SK-N-SH (cell line): ENCODE data around the gene STEAP3. TPM values are rescaled to one million over a fixed set of nuclear protein-coding genes. Genes with fewer than 3 reads are reported as not detected.

Source experiments
- CTCF ChIA-PET: fragments of 300-600, 350-600 bp; formaldehyde crosslinking; extraction: SDS; loops from one replicate; lab custom pipeline; 2021; lab: Yijun Ruan, JAX
- POLR2A ChIA-PET: fragments of 350-600 bp; sonication (Branson Sonifier 250); formaldehyde crosslinking; extraction: SDS; loops from one replicate; lab custom pipeline; 2020; ENCODE audit warnings: antibody characterized with exemption, inconsistent platforms; lab: Yijun Ruan, JAX
- DNase-seq: peaks from one replicate; pipeline ENCODE4 v3.0.0; 2012
- H2AFZ ChIP-seq: fragments of 200-600 bp; sonication (generic); 2 replicates; pipeline ENCODE4 v1.8.1; 2016; ENCODE audit warnings: antibody characterized with exemption, mild to moderate bottlenecking, low read depth
- H3F3A ChIP-seq: fragments of 200-600 bp; sonication (generic); replicated peaks from 2 replicates; pipeline ENCODE3; 2016; ENCODE audit warnings: antibody characterized with exemption, mild to moderate bottlenecking; ENCODE audit not compliant: insufficient read depth
- H3K27ac ChIP-seq, 2 experiments: fragments of 200-500 bp in 1 of 2; fragments of 200-600 bp in 1 of 2; sonication (Bioruptor generic) in 1 of 2; sonication (generic), shearing (Covaris generic) in 1 of 2; 2 replicates each; pipeline versions ENCODE4 v1.5.1 to v1.6.1; 2014 to 2016; ENCODE audit warnings: low read depth in 2 of 2, inconsistent platforms in 1 of 2, low read length in 1 of 2, mild to moderate bottlenecking in 1 of 2, mixed read lengths in 1 of 2
- H3K27me3 ChIP-seq: fragments of 200-600 bp; sonication (generic), shearing (Covaris generic); 2 replicates; pipeline ENCODE4 v1.6.1; 2016; ENCODE audit warnings: mixed run types; ENCODE audit not compliant: insufficient read depth
- H3K36me3 ChIP-seq, 2 experiments: fragments of 200-500 bp in 1 of 2; fragments of 200-600 bp in 1 of 2; sonication (Bioruptor generic) in 1 of 2; sonication (generic) in 1 of 2; replicated peaks in 1 of 2; 2 replicates each; pipeline versions ENCODE3 to v1.5.1; 2014 to 2016; ENCODE audit warnings: low read length in 1 of 2, mild to moderate bottlenecking in 1 of 2; ENCODE audit not compliant: insufficient read depth in 2 of 2, control insufficient read depth in 1 of 2
- H3K4me1 ChIP-seq, 2 experiments: fragments of 200-500 bp in 1 of 2; fragments of 200-600 bp in 1 of 2; sonication (Bioruptor generic) in 1 of 2; sonication (generic), shearing (Covaris generic) in 1 of 2; 2 replicates each; pipeline versions ENCODE4 v1.5.1 to v1.6.1; 2014 to 2016; ENCODE audit warnings: low read depth in 1 of 2, low read length in 1 of 2, mixed run types in 1 of 2; ENCODE audit not compliant: insufficient read depth in 2 of 2, control insufficient read depth in 1 of 2
- H3K4me2 ChIP-seq: fragments of 200-600 bp; sonication (generic), shearing (Covaris generic); 2 replicates; pipeline ENCODE4 v1.6.1; 2017; ENCODE audit warnings: mixed run types
- H3K4me3 ChIP-seq, 2 experiments: fragments of 200-500 bp in 1 of 2; fragments of 200-600 bp in 1 of 2; sonication (Bioruptor generic) in 1 of 2; sonication (generic), shearing (Covaris generic) in 1 of 2; 2 replicates each; pipeline versions ENCODE4 v1.5.1 to v1.8.1; 2014 to 2016; ENCODE audit warnings: low read depth in 2 of 2, inconsistent platforms in 1 of 2, low read length in 1 of 2, mild to moderate bottlenecking in 1 of 2, mixed read lengths in 1 of 2, moderate library complexity in 1 of 2
- H3K79me2 ChIP-seq: fragments of 200-600 bp; sonication (generic); 2 replicates; pipeline ENCODE4 v1.8.1; 2017; ENCODE audit warnings: mild to moderate bottlenecking; ENCODE audit not compliant: insufficient read depth
- H3K9ac ChIP-seq: fragments of 200-600 bp; sonication (generic); 2 replicates; pipeline ENCODE4 v1.6.1; 2017; ENCODE audit warnings: mixed run types
- H3K9me2 ChIP-seq: fragments of 200-600 bp; sonication (generic); 2 replicates; pipeline ENCODE4 v1.6.1; 2017; ENCODE audit warnings: mixed run types
- H3K9me3 ChIP-seq: fragments of 200-600 bp; sonication (generic); 2 replicates; pipeline ENCODE4 v1.6.1; 2017; ENCODE audit warnings: mixed run types, mild to moderate bottlenecking, moderate library complexity
- H4K20me1 ChIP-seq: fragments of 200-600 bp; sonication (generic); 2 replicates; pipeline ENCODE4 v1.6.1; 2017; ENCODE audit warnings: mild to moderate bottlenecking, mixed run types; ENCODE audit not compliant: insufficient read depth
- EZH2phosphoT487 ChIP-seq: fragments of 200-600 bp; sonication (generic); IDR thresholded peaks from 2 replicates; pipeline ENCODE4 v1.6.1; 2017; ENCODE audit warnings: low read depth, mixed run types, mild to moderate bottlenecking, antibody characterized with exemption, moderate library complexity, borderline replicate concordance
- FOSL2 ChIP-seq: IDR thresholded peaks from 2 replicates; pipeline ENCODE4 v1.4.0; 2012; ENCODE audit warnings: low read depth, mild to moderate bottlenecking, moderate library complexity, borderline replicate concordance
- GATA2 ChIP-seq: sonication (generic); formaldehyde crosslinking; IDR thresholded peaks from 2 replicates; pipeline ENCODE4 v1.5.0; 2020; ENCODE audit warnings: mild to moderate bottlenecking, missing genetic modification reagents
- IRF3 ChIP-seq: fragments of 150-350 bp; IDR thresholded peaks from 2 replicates; pipeline ENCODE4 v1.6.1; 2016; ENCODE audit warnings: mild to moderate bottlenecking, low read depth, low read length
- MAX ChIP-seq: IDR thresholded peaks from 2 replicates; pipeline ENCODE4 v1.4.0; 2012; ENCODE audit warnings: low read depth
- NRF1 ChIP-seq: IDR thresholded peaks from 2 replicates; pipeline ENCODE4 v1.6.1; 2012; ENCODE audit warnings: low read depth, mild to moderate bottlenecking, low read length
- PBX3 ChIP-seq: IDR thresholded peaks from 2 replicates; pipeline ENCODE4; 2012
- POLR2AphosphoS5 ChIP-seq: IDR thresholded peaks from 2 replicates; pipeline ENCODE4 v1.6.1; 2012; ENCODE audit warnings: low read depth, low read length
- RAD21 ChIP-seq: IDR thresholded peaks from 2 replicates; pipeline ENCODE4 v1.6.1; 2012; ENCODE audit warnings: mild to moderate bottlenecking, low read length
- RCOR1 ChIP-seq: fragments of 150-350 bp; IDR thresholded peaks from 2 replicates; pipeline ENCODE4 v1.6.1; 2017; ENCODE audit warnings: antibody characterized with exemption, low read length
- RFX5 ChIP-seq: IDR thresholded peaks from 2 replicates; pipeline ENCODE4 v1.6.1; 2012; ENCODE audit warnings: mild to moderate bottlenecking, improper control_type of control experiment, low read length
- RXRA ChIP-seq: IDR thresholded peaks from 2 replicates; pipeline ENCODE4 v1.4.0; 2012; ENCODE audit warnings: low read depth, mild to moderate bottlenecking, borderline replicate concordance
- SIN3A ChIP-seq: IDR thresholded peaks from 2 replicates; pipeline ENCODE4 v1.6.1; 2012; ENCODE audit warnings: low read depth, mild to moderate bottlenecking, low read length, moderate library complexity, borderline replicate concordance
- TCF12 ChIP-seq: IDR thresholded peaks from 2 replicates; pipeline ENCODE4 v1.4.0; 2012
- USF1 ChIP-seq: IDR thresholded peaks from 2 replicates; pipeline ENCODE4 v1.4.0; 2012; ENCODE audit warnings: low read depth, borderline replicate concordance
- WGBS: methylation state at CpG from one replicate; pipeline ENCODE4 v1.1.6; 2017; ENCODE audit warnings: low lambda C conversion rate; 5-methylcytosine and 5-hydroxymethylcytosine counted together
- polyA plus RNA-seq, 3 experiments: library from polyadenylated mRNA; depleted of rRNA; stranded (reverse); fragments of >200 nt; gene quantifications; 2 replicates each; pipeline ENCODE4 v1.2.3, GENCODE V29; 2012
- TF ChIP-seq, protein P1 (sequence below): fragments of 150-350 bp; IDR thresholded peaks from 2 replicates; pipeline ENCODE4 v1.6.1; 2017; ENCODE audit warnings: antibody characterized with exemption, low read length, low read depth, borderline replicate concordance
- TF ChIP-seq, protein P2 (sequence below): IDR thresholded peaks from 2 replicates; pipeline ENCODE4 v1.4.0; 2012; ENCODE audit warnings: low read depth, borderline replicate concordance

STEAP3 gene
- polyA plus RNA-seq, 1 of the 3 experiments (the other 2 are of a cell fraction) = 30.6 TPM

GRCh38 chr2:119260646-119261492, 37.2 kb downstream of the STEAP3 start:
- ChIA-PET CTCF (interaction anchor here (1.1 kb wide), 1 partner anchor 19 kb away, joined by 3 read pairs; no protein-coding TSS in a partner anchor), POLR2A (no interaction called here)
- WGBS = 85% methylated on average over 10 of the region's 11 CpGs
- no peak for DNase-seq
- Histone ChIP-seq H3K4me2 (no peak overlapping the region), H3K36me3 (no peaks in the 10 kb centered on the region), H3K79me2 (no peaks in the 10 kb centered on the region), H3K9me2 (no peaks in the 10 kb centered on the region), H3K4me3 (no peak overlapping the region), H4K20me1 (no peaks in the 10 kb centered on the region), H3K9ac (no peak overlapping the region), H3K4me1 (peaks cover 5 to 17% of the 10 kb centered on the region in 2 experiments; a peak in 3 of 4 replicates), H3K9me3 (no peaks in the 10 kb centered on the region), H3K27ac (no peak overlapping the region), H2AFZ (no peak overlapping the region), H3F3A (no peaks in the 10 kb centered on the region), H3K27me3 (no peaks in the 10 kb centered on the region)
- no peak for TF ChIP-seq EZH2phosphoT487
- TF ChIP-seq RCOR1 = no peak
- no peak for TF ChIP-seq POLR2AphosphoS5
- TF ChIP-seq NRF1 = no peak
- TF ChIP-seq SIN3A = no peak
- TF ChIP-seq RXRA = no peak
- no peak for TF ChIP-seq FOSL2
- TF ChIP-seq RFX5 = no peak
- no peak for TF ChIP-seq RAD21
- TF ChIP-seq TCF12 = no peak
- TF ChIP-seq, protein P1, sequence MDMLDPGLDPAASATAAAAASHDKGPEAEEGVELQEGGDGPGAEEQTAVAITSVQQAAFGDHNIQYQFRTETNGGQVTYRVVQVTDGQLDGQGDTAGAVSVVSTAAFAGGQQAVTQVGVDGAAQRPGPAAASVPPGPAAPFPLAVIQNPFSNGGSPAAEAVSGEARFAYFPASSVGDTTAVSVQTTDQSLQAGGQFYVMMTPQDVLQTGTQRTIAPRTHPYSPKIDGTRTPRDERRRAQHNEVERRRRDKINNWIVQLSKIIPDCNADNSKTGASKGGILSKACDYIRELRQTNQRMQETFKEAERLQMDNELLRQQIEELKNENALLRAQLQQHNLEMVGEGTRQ = no peak
- no peak for TF ChIP-seq IRF3

DNA sequence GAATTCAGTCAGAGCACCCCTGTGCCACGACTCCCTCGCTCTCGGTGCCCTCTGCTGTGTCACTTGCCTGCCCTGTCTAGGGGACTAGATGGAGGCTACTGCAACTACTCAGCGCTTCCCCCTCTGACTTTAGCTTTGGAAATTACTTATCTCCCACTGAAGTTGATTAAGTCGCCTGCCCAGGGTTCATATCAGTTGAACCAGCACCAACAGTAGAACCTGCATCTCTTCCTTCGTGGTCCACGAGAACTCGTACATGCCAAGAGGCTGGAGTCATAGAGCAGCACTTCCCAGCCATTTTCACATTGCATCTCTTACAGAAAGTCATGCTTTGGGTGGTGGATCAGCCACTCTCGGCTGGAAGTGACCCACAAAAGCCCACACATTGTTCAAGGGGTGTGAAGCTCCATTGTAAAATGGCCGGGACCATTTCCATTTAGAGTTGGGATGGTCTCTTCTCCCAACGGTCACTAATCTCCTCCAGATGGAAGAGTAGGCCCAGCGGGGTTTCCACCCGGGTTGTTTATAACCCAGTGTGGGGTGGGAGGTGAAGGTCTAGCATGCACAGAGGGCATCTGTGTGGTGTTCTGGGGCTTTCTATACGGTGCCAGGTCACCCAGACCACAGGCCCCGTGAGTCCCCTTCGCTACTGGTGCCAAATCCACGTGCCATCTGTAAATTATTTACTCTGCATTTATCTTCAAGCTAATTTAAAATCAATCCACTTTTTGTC, 38.0 kb downstream of the STEAP3 start:
- no peak for DNase-seq
- H2AFZ ChIP-seq = no peak overlapping the region
- no peaks in the 10 kb centered on the region for H3K27me3 ChIP-seq
- H3K79me2 ChIP-seq = no peaks in the 10 kb centered on the region
- H3K4me2 ChIP-seq = no peak overlapping the region
- POLR2A ChIA-PET = no interaction called here
- no peaks in the 10 kb centered on the region for H3K9me3 ChIP-seq
- H3F3A ChIP-seq = no peaks in the 10 kb centered on the region
- H3K27ac ChIP-seq = no peak overlapping the region
- CTCF ChIA-PET = no interaction called here
- peaks cover 0 to 9% of the 10 kb centered on the region in 2 experiments; a peak in 3 of 4 replicates for H3K4me1 ChIP-seq
- H3K4me3 ChIP-seq = no peak overlapping the region
- no peak overlapping the region for H3K9ac ChIP-seq
- H3K36me3 ChIP-seq = no peaks in the 10 kb centered on the region
- WGBS = 92% methylated on average over 11 of the region's 17 CpGs
- no peaks in the 10 kb centered on the region for H4K20me1 ChIP-seq
- no peaks in the 10 kb centered on the region for H3K9me2 ChIP-seq
- TF ChIP-seq GATA2 (CRISPR knock-in tag) = no peak
- no peak for TF ChIP-seq PBX3
- no peak for TF ChIP-seq NRF1
- TF ChIP-seq, protein P2, sequence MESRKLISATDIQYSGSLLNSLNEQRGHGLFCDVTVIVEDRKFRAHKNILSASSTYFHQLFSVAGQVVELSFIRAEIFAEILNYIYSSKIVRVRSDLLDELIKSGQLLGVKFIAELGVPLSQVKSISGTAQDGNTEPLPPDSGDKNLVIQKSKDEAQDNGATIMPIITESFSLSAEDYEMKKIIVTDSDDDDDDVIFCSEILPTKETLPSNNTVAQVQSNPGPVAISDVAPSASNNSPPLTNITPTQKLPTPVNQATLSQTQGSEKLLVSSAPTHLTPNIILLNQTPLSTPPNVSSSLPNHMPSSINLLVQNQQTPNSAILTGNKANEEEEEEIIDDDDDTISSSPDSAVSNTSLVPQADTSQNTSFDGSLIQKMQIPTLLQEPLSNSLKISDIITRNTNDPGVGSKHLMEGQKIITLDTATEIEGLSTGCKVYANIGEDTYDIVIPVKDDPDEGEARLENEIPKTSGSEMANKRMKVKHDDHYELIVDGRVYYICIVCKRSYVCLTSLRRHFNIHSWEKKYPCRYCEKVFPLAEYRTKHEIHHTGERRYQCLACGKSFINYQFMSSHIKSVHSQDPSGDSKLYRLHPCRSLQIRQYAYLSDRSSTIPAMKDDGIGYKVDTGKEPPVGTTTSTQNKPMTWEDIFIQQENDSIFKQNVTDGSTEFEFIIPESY = no peak
- no peak for TF ChIP-seq MAX
- TF ChIP-seq USF1 = no peak
